ENCODE data around the gene CPO.

DNA sequence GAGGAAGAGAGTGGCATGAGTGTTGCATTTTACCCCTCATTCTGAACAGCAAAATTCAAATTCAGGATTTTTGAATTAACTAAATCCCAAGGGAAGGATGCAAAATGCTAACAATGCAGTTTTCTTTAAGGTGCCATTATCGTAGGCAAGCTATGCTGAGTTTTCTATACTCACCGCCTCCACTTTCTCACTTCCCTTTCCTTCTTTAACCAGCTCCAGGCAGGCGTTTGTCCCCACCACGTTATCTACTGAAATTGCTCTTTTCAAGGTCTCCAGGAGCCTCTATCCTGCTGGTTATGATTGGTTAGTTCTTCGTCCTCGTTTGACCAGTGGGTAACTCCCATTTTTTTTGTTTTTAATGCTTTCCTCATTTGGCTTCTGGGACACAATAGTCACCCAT is 1.8 kb upstream of the CPO start:
- TF ChIP-seq, protein P1, sequence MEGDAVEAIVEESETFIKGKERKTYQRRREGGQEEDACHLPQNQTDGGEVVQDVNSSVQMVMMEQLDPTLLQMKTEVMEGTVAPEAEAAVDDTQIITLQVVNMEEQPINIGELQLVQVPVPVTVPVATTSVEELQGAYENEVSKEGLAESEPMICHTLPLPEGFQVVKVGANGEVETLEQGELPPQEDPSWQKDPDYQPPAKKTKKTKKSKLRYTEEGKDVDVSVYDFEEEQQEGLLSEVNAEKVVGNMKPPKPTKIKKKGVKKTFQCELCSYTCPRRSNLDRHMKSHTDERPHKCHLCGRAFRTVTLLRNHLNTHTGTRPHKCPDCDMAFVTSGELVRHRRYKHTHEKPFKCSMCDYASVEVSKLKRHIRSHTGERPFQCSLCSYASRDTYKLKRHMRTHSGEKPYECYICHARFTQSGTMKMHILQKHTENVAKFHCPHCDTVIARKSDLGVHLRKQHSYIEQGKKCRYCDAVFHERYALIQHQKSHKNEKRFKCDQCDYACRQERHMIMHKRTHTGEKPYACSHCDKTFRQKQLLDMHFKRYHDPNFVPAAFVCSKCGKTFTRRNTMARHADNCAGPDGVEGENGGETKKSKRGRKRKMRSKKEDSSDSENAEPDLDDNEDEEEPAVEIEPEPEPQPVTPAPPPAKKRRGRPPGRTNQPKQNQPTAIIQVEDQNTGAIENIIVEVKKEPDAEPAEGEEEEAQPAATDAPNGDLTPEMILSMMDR (IDR thresholded peaks at IDR 0.05) = no peak
- TF ChIP-seq POLR2A (IDR thresholded peaks at IDR 0.05; ENCODE audit: low read depth) (no peak), EP300 (IDR thresholded peaks at IDR 0.05) (no peak), POLR2AphosphoS5 (IDR thresholded peaks at IDR 0.05) (no peak)

Measured in esophagus muscularis mucosa (tissue), 4 donors.